ENCODE results near the gene SLC39A11.

Gene SLC39A11

GRCh38 chr17:72683506-72684404 is 408.7 kb downstream of the SLC39A11 start:
- no peak overlapping the region for H3K4me3 ChIP-seq (ENCODE audit: low read depth, low read length)
- peaks cover 8% of the 10 kb centered on the region; the same call in 1 of the 2 replicates for H3K4me1 ChIP-seq (ENCODE audit: control insufficient read depth, insufficient read depth, low read length)
- no peaks in the 10 kb centered on the region for H3K27me3 ChIP-seq (ENCODE audit: control insufficient read depth, insufficient read depth, low read length)
- H3K27ac ChIP-seq (ENCODE audit: low read depth, low read length), result peak overlapping the region; percentile 62
- H3K9me3 ChIP-seq (ENCODE audit: control insufficient read depth, insufficient read depth, low read length), result no peaks in the 10 kb centered on the region
- H3K9ac ChIP-seq (ENCODE audit: low read depth, low read length), result no peak overlapping the region
- no peaks in the 10 kb centered on the region for H3K36me3 ChIP-seq (ENCODE audit: control insufficient read depth, insufficient read depth, low read length)

- Histone ChIP-seq H3K9ac (ENCODE audit: low read depth, low read length) (no peak overlapping the region), H3K27ac (ENCODE audit: low read depth, low read length) (no peak overlapping the region), H3K4me3 (ENCODE audit: low read depth, low read length) (no peak overlapping the region), H3K9me3 (ENCODE audit: control insufficient read depth, insufficient read depth, low read length) (no peaks in the 10 kb centered on the region), H3K27me3 (ENCODE audit: control insufficient read depth, insufficient read depth, low read length) (no peaks in the 10 kb centered on the region), H3K36me3 (ENCODE audit: control insufficient read depth, insufficient read depth, low read length) (no peaks in the 10 kb centered on the region), H3K4me1 (ENCODE audit: control insufficient read depth, insufficient read depth, low read length) (peaks cover 8% of the 10 kb centered on the region; the same call in 1 of the 2 replicates)
These were observed 409.9 kb downstream of the SLC39A11 start for GRCh38 chr17:72682605-72683004.

DNA sequence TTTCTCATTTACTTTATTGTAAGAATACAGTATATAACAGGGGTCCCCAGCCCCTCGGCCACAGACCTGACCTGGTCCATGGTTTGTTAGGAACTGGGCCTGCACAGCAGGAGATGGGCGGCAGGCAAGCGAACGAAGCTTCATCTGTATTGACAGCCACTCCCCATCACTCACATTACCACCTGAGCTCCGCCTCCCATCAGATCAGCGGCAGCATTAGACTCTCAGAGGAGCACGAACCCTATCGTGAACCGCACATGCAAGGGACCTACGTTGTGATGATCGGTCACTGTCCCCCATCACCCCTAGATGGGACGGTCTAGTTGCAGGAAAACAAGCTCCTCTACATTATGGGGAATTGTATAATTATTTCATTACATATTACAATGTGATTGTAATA is 410.6 kb downstream of the SLC39A11 start:
- Histone ChIP-seq H3K27me3 (ENCODE audit: control insufficient read depth, insufficient read depth, low read length) (no peaks in the 10 kb centered on the region), H3K9me3 (ENCODE audit: control insufficient read depth, insufficient read depth, low read length) (no peaks in the 10 kb centered on the region), H3K4me3 (ENCODE audit: low read depth, low read length) (no peak overlapping the region)

DNA sequence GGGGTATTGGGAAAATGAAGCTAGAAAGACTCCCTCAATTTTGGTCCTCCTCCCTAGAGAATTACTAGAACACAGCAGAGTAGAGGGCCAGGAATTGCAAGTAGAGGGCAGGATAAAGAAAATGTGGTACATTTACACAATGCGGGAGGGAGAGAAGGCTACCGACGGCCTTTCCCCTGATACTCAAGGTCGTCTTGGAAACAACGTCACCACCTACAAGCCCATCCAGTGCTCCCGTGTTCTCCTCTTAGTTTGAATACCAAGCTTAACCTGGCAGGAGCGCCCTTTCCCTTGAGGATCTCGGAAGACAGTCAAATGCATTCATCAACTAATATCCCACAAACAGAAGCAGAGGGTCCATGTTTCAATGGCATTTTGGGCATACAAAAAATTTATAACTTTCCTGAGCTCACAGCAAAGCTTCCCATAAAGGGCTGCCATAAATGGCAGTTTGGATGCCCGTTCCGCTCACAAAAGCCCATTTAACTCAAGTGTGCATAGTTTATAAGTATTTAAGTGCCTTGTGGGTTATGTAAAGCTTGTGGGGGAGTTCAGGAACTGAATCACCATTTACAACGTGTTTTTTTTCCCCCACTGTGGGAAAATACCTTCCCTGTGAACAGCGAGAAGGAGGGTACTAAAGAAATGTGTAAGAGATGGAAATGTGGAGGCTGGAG is 414.6 kb downstream of the SLC39A11 start:
- H3K4me1 ChIP-seq (ENCODE audit: control insufficient read depth, insufficient read depth, low read length), result no peaks in the 10 kb centered on the region
- no peaks in the 10 kb centered on the region for H3K9me3 ChIP-seq (ENCODE audit: control insufficient read depth, insufficient read depth, low read length)
- H3K36me3 ChIP-seq (ENCODE audit: control insufficient read depth, insufficient read depth, low read length), result no peaks in the 10 kb centered on the region
- H3K9ac ChIP-seq (ENCODE audit: low read depth, low read length), result no peak overlapping the region
- H3K4me3 ChIP-seq (ENCODE audit: low read depth, low read length), result no peak overlapping the region
- no peak overlapping the region for H3K27ac ChIP-seq (ENCODE audit: low read depth, low read length)
- H3K27me3 ChIP-seq (ENCODE audit: control insufficient read depth, insufficient read depth, low read length), result no peaks in the 10 kb centered on the region

More for the DNA sequence above, 410.6 kb downstream of the SLC39A11 start:
- no peaks in the 10 kb centered on the region for H3K36me3 ChIP-seq (ENCODE audit: control insufficient read depth, insufficient read depth, low read length)
- H3K27ac ChIP-seq (ENCODE audit: low read depth, low read length), result no peak overlapping the region
- no peak overlapping the region for H3K9ac ChIP-seq (ENCODE audit: low read depth, low read length)
- H3K4me1 ChIP-seq (ENCODE audit: control insufficient read depth, insufficient read depth, low read length), result peaks cover 8% of the 10 kb centered on the region; the same call in 1 of the 2 replicates

GRCh38 chr17:72677108-72677507 is 415.4 kb downstream of the SLC39A11 start:
- no peaks in the 10 kb centered on the region for H3K36me3 ChIP-seq (ENCODE audit: control insufficient read depth, insufficient read depth, low read length)
- H3K9ac ChIP-seq (ENCODE audit: low read depth, low read length), result no peak overlapping the region
- H3K9me3 ChIP-seq (ENCODE audit: control insufficient read depth, insufficient read depth, low read length), result no peaks in the 10 kb centered on the region
- H3K4me1 ChIP-seq (ENCODE audit: control insufficient read depth, insufficient read depth, low read length), result no peaks in the 10 kb centered on the region
- no peak overlapping the region for H3K27ac ChIP-seq (ENCODE audit: low read depth, low read length)
- H3K4me3 ChIP-seq (ENCODE audit: low read depth, low read length), result no peak overlapping the region
- no peaks in the 10 kb centered on the region for H3K27me3 ChIP-seq (ENCODE audit: control insufficient read depth, insufficient read depth, low read length)

- H3K9me3 ChIP-seq (ENCODE audit: control insufficient read depth, insufficient read depth, low read length), result no peaks in the 10 kb centered on the region
- no peak overlapping the region for H3K4me3 ChIP-seq (ENCODE audit: low read depth, low read length)
- H3K27me3 ChIP-seq (ENCODE audit: control insufficient read depth, insufficient read depth, low read length), result no peaks in the 10 kb centered on the region
- no peak overlapping the region for H3K9ac ChIP-seq (ENCODE audit: low read depth, low read length)
- H3K36me3 ChIP-seq (ENCODE audit: control insufficient read depth, insufficient read depth, low read length), result no peaks in the 10 kb centered on the region
- no peak overlapping the region for H3K27ac ChIP-seq (ENCODE audit: low read depth, low read length)
- no peaks in the 10 kb centered on the region for H3K4me1 ChIP-seq (ENCODE audit: control insufficient read depth, insufficient read depth, low read length)
These were observed 419.8 kb downstream of the SLC39A11 start for GRCh38 chr17:72672729-72673128.

DNA sequence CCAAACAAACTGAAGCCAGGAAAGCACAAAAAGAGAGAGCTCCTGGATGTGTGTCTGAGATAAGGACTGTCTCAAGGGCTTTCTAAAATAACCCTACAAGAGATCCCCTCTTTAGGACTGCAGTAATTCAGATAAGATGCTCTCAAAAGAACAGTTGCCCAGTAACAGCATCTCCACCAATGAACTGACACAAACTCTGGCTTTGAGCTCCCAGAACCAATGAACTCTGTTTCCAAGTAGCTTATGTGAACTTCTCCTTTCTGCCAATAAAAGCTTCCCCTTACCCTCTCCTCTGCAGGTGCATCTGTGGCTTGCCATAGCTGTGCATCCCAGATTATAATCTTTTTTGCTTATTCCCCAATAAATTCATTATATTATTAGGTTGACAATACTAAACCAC is 421.5 kb downstream of the SLC39A11 start:
- no peaks in the 10 kb centered on the region for H3K27me3 ChIP-seq (ENCODE audit: control insufficient read depth, insufficient read depth, low read length)
- H3K27ac ChIP-seq (ENCODE audit: low read depth, low read length), result no peak overlapping the region
- peaks cover 15% of the 10 kb centered on the region for H3K4me1 ChIP-seq (ENCODE audit: control insufficient read depth, insufficient read depth, low read length)
- no peaks in the 10 kb centered on the region for H3K36me3 ChIP-seq (ENCODE audit: control insufficient read depth, insufficient read depth, low read length)
- H3K4me3 ChIP-seq (ENCODE audit: low read depth, low read length), result no peak overlapping the region
- no peaks in the 10 kb centered on the region for H3K9me3 ChIP-seq (ENCODE audit: control insufficient read depth, insufficient read depth, low read length)
- no peak overlapping the region for H3K9ac ChIP-seq (ENCODE audit: low read depth, low read length)

- Histone ChIP-seq H3K9ac (ENCODE audit: low read depth, low read length) (no peak overlapping the region), H3K27me3 (ENCODE audit: control insufficient read depth, insufficient read depth, low read length) (no peaks in the 10 kb centered on the region), H3K4me1 (ENCODE audit: control insufficient read depth, insufficient read depth, low read length) (peaks cover 16% of the 10 kb centered on the region), H3K4me3 (ENCODE audit: low read depth, low read length) (no peak overlapping the region), H3K27ac (ENCODE audit: low read depth, low read length) (no peak overlapping the region), H3K9me3 (ENCODE audit: control insufficient read depth, insufficient read depth, low read length) (no peaks in the 10 kb centered on the region), H3K36me3 (ENCODE audit: control insufficient read depth, insufficient read depth, low read length) (no peaks in the 10 kb centered on the region)
These were observed 425.1 kb downstream of the SLC39A11 start for GRCh38 chr17:72667096-72668063.

- peak overlapping the region; percentile 3 for H3K27ac ChIP-seq (ENCODE audit: low read depth, low read length)
- H3K9me3 ChIP-seq (ENCODE audit: control insufficient read depth, insufficient read depth, low read length), result no peaks in the 10 kb centered on the region
- no peaks in the 10 kb centered on the region for H3K36me3 ChIP-seq (ENCODE audit: control insufficient read depth, insufficient read depth, low read length)
- H3K4me3 ChIP-seq (ENCODE audit: low read depth, low read length), result no peak overlapping the region
- H3K9ac ChIP-seq (ENCODE audit: low read depth, low read length), result no peak overlapping the region
- no peaks in the 10 kb centered on the region for H3K27me3 ChIP-seq (ENCODE audit: control insufficient read depth, insufficient read depth, low read length)
- H3K4me1 ChIP-seq (ENCODE audit: control insufficient read depth, insufficient read depth, low read length), result peaks cover 23% of the 10 kb centered on the region
These were observed 426.3 kb downstream of the SLC39A11 start for GRCh38 chr17:72665852-72666851.

- Histone ChIP-seq H3K4me3 (ENCODE audit: low read depth, low read length) (no peak overlapping the region), H3K9me3 (ENCODE audit: control insufficient read depth, insufficient read depth, low read length) (no peaks in the 10 kb centered on the region), H3K27ac (ENCODE audit: low read depth, low read length) (no peak overlapping the region), H3K36me3 (ENCODE audit: control insufficient read depth, insufficient read depth, low read length) (no peaks in the 10 kb centered on the region), H3K27me3 (ENCODE audit: control insufficient read depth, insufficient read depth, low read length) (no peaks in the 10 kb centered on the region), H3K9ac (ENCODE audit: low read depth, low read length) (no peak overlapping the region), H3K4me1 (ENCODE audit: control insufficient read depth, insufficient read depth, low read length) (peaks cover 30% of the 10 kb centered on the region)
These were observed 429.7 kb downstream of the SLC39A11 start for GRCh38 chr17:72662827-72663190.

All from HUES48 (cell line).